Type B pancreatic cell (in vitro differentiated cells): ENCODE data around the gene DIPK1A. TPM values are rescaled to one million over a fixed set of nuclear protein-coding genes. Genes with fewer than 3 reads are reported as not detected.

Experiments
- DNase-seq: peaks from one replicate; pipeline ENCODE4 v3.0.0; 2021; ENCODE audit warnings: mixed read lengths; ENCODE audit not compliant: unreplicated experiment; ENCODE audit errors: extremely low spot score
- H3K27ac Mint-ChIP-seq: 2 replicates; pipeline ENCODE4 v1.8.0; 2021; ENCODE audit warnings: mild to moderate bottlenecking, mixed read lengths
- H3K27me3 Mint-ChIP-seq: 2 replicates; pipeline ENCODE4 v1.8.0; 2021; ENCODE audit warnings: mixed read lengths
- H3K36me3 Mint-ChIP-seq: 2 replicates; pipeline ENCODE4 v1.8.0; 2021; ENCODE audit warnings: mixed read lengths
- H3K4me1 Mint-ChIP-seq: one replicate; pipeline ENCODE4 v1.8.0; 2021; ENCODE audit warnings: mixed read lengths; ENCODE audit not compliant: unreplicated experiment
- H3K4me3 Mint-ChIP-seq: 2 replicates; pipeline ENCODE4 v1.8.0; 2021; ENCODE audit warnings: mild to moderate bottlenecking, mixed read lengths
- H3K9me3 Mint-ChIP-seq: 2 replicates; pipeline ENCODE4 v1.8.0; 2021; ENCODE audit warnings: mixed read lengths
- total RNA-seq: library from RNA; stranded (reverse); gene quantifications from 2 replicates; pipeline ENCODE4 v1.2.1, GENCODE V29; 2021; ENCODE audit warnings: low replicate concordance
- TF ChIP-seq, protein P1 (sequence below): fragments of 200-600 bp; sonication (generic); conservative IDR thresholded peaks from 2 replicates; pipeline ENCODE4 v1.5.0; 2021; ENCODE audit warnings: antibody characterized with exemption, mild to moderate bottlenecking

The DIPK1A gene
- total RNA-seq, 1 donor from 2014 or later = 4.6 TPM

DNA sequence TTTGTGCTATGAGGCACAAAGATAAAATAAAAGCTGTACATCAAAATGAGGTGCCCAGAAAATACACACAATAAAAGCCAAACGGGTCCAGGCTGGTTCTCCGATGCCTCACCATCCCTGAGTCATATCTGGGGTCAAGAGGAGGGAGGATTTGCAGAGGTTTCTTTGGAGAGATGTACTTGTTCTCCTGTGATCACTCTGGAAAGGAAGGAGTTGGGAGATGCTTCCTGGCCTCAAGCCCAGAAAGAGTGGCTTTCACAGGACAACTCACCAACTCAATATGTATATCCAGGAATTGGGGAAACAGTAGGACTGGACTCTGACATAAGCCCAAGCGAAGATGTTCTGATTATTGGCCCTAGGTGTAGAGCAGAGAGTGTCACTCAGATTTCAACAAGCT lies 51.9 kb downstream of the DIPK1A start:
- TF ChIP-seq, protein P1, sequence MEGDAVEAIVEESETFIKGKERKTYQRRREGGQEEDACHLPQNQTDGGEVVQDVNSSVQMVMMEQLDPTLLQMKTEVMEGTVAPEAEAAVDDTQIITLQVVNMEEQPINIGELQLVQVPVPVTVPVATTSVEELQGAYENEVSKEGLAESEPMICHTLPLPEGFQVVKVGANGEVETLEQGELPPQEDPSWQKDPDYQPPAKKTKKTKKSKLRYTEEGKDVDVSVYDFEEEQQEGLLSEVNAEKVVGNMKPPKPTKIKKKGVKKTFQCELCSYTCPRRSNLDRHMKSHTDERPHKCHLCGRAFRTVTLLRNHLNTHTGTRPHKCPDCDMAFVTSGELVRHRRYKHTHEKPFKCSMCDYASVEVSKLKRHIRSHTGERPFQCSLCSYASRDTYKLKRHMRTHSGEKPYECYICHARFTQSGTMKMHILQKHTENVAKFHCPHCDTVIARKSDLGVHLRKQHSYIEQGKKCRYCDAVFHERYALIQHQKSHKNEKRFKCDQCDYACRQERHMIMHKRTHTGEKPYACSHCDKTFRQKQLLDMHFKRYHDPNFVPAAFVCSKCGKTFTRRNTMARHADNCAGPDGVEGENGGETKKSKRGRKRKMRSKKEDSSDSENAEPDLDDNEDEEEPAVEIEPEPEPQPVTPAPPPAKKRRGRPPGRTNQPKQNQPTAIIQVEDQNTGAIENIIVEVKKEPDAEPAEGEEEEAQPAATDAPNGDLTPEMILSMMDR = no peak
- Mint-ChIP-seq H3K27ac (no peak overlapping the region), H3K9me3 (peaks cover 4% of the 10 kb centered on the region), H3K36me3 (no peaks in the 10 kb centered on the region), H3K4me1 (no peaks in the 10 kb centered on the region), H3K4me3 (no peak overlapping the region), H3K27me3 (no peaks in the 10 kb centered on the region)
- no peak for DNase-seq

GRCh38 chr1:92907949-92908684 lies 53.1 kb downstream of the DIPK1A start:
- no peaks in the 10 kb centered on the region for H3K27me3 Mint-ChIP-seq
- TF ChIP-seq, protein P1 = no peak
- no peak overlapping the region for H3K4me3 Mint-ChIP-seq
- H3K9me3 Mint-ChIP-seq = peaks cover 4% of the 10 kb centered on the region
- H3K36me3 Mint-ChIP-seq = no peaks in the 10 kb centered on the region
- no peak overlapping the region for H3K27ac Mint-ChIP-seq
- no peak for DNase-seq
- H3K4me1 Mint-ChIP-seq = no peaks in the 10 kb centered on the region

DNA sequence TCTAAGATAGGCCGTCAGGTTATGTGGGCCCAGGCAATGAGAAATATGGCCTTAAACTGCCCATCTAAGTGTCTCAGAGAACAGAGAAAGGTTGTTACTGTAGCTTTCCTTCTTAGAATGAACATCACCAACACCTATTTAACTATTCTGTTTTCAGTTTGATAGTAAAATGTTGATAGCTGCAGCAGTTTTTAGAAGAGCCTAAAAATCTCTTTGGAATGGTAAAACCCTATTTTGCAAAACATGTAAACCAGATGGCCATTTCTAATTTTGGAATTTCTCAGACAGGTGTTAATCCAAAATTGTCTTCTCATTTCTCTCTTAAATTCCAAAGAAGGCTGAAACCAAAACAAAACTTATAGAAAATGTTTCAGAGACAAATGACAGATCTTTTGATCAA lies 57.5 kb downstream of the DIPK1A start:
- H3K4me3 Mint-ChIP-seq = no peak overlapping the region
- DNase-seq = no peak
- TF ChIP-seq, protein P1 = no peak
- no peaks in the 10 kb centered on the region for H3K36me3 Mint-ChIP-seq
- H3K4me1 Mint-ChIP-seq = no peaks in the 10 kb centered on the region
- H3K27me3 Mint-ChIP-seq = no peaks in the 10 kb centered on the region
- H3K27ac Mint-ChIP-seq = no peak overlapping the region
- H3K9me3 Mint-ChIP-seq = peaks cover 11% of the 10 kb centered on the region

GRCh38 chr1:92902406-92902744 lies 58.9 kb downstream of the DIPK1A start:
- H3K9me3 Mint-ChIP-seq = peaks cover 6% of the 10 kb centered on the region
- no peak overlapping the region for H3K4me3 Mint-ChIP-seq
- no peaks in the 10 kb centered on the region for H3K4me1 Mint-ChIP-seq
- TF ChIP-seq, protein P1 = no peak
- no peak overlapping the region for H3K27ac Mint-ChIP-seq
- H3K27me3 Mint-ChIP-seq = no peaks in the 10 kb centered on the region
- DNase-seq = no peak
- H3K36me3 Mint-ChIP-seq = no peaks in the 10 kb centered on the region

GRCh38 chr1:92901699-92902405 lies 59.4 kb downstream of the DIPK1A start:
- no peaks in the 10 kb centered on the region for H3K4me1 Mint-ChIP-seq
- H3K27ac Mint-ChIP-seq = no peak overlapping the region
- H3K9me3 Mint-ChIP-seq = peaks cover 6% of the 10 kb centered on the region
- H3K36me3 Mint-ChIP-seq = no peaks in the 10 kb centered on the region
- H3K4me3 Mint-ChIP-seq = no peak overlapping the region
- TF ChIP-seq, protein P1 = no peak
- no peak for DNase-seq
- H3K27me3 Mint-ChIP-seq = no peaks in the 10 kb centered on the region
